Body of pancreas (tissue), 4 donors: Measurements from ENCODE around the gene C4BPB.

Experiments
- CTCF ChIP-seq, 7 experiments: fragments of 450-650 bp in 4 of 7; fragments of 200-600 bp in 3 of 7; sonication (generic) in 3 of 7; IDR thresholded peaks; one replicate each; pipeline ENCODE4 v1.5.1; 2016 to 2019; ENCODE audit warnings: antibody characterized with exemption in 7 of 7
- POLR2A ChIP-seq, 3 donors: fragments of 450-650 bp; IDR thresholded peaks; one replicate each; pipeline ENCODE4 v1.6.1; 2016; ENCODE audit warnings: antibody characterized with exemption in 3 of 3, mild to moderate bottlenecking in 2 of 3

DNA sequence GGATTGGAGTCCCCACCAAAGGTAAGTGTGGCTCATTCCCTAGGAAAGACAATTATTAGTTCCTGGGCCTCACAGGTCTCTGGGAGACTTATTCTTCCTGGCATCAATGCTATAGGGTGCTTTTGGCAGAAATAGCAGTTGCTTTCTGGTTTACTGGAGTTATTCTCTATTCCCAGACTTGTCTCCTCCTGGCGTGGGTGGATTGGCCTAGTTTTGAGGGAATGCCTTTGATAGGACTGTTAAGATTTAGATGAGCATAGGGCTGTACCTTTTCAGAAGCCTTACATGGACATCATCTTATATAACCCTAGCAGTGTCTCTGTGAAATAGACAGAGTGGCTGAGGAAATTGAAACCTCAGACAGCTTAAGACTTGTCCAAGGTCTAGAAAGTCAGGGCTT is 26.6 kb upstream of the C4BPB start:
- TF ChIP-seq POLR2A (IDR thresholded peaks at IDR 0.05) = no peak
- no peak for TF ChIP-seq CTCF (IDR thresholded peaks at IDR 0.05)
